HG02981 (cell line): Measurements from ENCODE around the gene ADPRM.
"Not testable (repeated sequence)": the region's sequence is repeated elsewhere in the genome, so short reads cannot be mapped to it uniquely, and the experiment has no call there.

Source experiments
- ATAC-seq: cut with Tn5 transposase; IDR thresholded peaks from one replicate; pipeline ENCODE4 v1.9.1; 2021; ENCODE audit warnings: mild to moderate bottlenecking, moderate library complexity; ENCODE audit not compliant: unreplicated experiment

Gene ADPRM

DNA sequence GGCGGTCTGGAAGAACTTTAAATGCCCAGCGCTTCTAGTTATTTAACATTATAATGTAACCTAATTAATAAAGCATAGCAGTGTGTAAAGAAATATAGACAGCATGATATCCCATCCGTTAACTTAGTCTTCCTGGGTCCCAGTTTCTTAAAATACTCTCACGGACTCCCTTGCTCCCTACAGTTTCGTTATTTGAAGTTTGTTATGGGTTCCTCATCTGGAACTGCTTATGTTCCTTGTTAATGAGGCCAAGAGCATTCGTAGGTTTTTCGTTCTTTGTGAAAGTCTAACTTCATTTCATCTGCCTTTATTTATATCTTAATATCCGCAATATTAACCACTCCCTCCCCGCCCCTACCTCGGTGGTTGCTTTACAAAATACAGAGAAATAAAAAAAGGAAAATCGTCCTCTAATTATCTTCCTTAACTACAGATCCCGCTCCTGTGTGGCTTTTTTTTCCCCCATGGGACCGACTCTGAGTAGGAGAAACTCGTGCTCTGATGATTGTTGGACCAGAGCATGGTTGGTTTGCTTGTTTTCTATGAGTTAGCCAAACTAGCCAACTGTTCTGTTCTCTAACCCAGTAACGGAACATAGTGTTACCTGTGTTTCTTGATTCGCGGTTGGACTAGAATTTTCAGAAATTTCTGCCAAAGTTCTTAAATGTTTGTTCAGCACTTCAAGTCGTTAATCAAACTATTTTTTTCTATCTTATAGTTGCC lies 863 bp downstream of the ADPRM start:
- ATAC-seq: no peak

DNA sequence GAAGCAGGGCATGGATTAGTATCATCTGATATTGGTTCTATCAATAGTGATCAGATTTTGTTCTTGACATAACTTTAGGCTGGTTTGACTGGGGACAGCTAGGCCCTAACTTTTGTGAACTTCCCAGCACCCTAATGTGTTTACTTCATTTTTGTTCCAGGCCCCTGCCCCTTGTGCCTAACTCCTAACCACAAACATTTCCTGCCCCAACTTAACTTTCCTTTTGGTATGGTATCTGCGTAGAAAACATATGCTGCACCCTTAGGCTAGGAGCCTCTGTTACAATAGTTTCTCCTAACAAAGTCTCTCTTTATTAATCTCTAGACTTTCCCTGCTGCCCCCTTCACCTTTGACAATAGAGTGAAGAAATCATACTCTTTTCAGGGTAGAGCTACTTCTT lies 2.5 kb downstream of the ADPRM start:
- ATAC-seq: no peak

- ATAC-seq: no peak
Observed at GRCh38 chr17:10702574-10702973, 5.2 kb downstream of the ADPRM start.

DNA sequence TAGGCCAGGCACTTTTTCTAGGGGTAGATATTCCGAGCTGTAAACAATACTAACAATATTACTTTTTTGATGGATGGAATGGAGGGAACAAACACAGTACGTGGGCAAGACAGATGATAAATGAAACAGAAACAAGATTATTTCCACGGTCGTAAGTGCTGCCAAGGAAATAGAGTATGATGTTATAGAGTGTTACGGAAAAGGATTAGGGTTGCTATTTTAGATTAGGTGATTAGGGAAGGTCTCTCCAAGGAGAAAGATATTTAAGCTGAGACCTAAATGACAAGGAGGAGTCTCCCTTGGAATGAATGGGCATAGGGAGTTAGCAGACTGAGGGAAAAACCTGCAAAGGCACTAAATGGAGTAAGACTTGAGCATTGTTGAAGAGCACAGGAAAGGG lies 8.3 kb downstream of the ADPRM start:
- ATAC-seq: no peak

DNA sequence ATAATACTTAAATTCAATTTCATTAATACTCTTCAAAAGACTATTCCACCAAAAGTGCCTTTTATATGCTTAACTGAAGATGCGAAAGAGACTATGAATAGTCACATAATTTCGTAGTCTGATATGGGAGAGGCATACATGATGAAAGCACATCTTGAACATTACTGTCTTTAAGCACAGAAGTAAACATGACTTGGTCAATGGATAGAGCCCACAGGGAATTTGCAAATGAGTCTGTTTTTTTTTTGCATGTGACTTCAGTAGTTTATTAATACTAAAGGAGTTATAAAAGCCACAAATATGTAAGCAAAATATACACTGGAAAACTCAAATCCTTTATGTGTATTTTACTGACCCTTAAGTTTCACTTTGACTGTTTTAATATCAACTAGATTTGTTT lies 15.9 kb downstream of the ADPRM start:
- ATAC-seq: no peak

DNA sequence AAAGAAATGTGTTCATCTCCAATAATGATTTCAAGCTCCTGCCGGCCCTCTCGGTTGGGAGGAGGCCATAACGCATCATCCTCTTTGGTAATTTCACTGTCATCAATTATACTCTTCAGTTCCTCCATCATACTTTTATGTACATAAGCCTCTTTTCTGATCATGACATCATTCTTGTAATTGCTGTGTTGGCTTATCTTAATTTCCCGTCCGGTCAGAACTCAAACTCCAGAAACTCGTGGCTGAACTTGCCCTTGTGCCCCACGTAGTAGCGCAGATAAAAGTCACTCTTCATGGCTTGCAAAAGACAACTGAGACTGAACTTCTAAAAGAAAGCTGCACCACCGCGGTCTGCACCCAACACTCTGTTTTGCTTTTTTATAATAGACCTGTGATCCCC lies 18.8 kb downstream of the ADPRM start:
- no peak for ATAC-seq

DNA sequence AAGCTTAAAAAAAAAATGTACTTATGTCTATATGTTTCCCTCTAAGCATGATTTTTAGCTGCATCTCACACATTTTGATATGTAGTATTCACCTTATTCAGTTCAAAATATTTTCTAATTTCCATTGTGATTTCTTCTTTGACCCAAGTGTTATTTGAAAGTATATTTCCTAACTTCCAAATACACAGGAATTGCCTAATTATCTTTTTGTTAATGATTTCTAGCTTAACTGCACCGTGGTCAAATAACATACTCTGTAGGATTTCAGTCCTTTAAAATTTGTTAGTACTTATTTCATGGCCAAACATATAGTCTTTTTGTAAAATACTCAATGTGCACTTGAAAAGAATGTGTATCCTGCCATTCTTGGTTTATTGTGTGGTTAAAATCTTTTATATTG lies 21.2 kb downstream of the ADPRM start:
- ATAC-seq: no peak

DNA sequence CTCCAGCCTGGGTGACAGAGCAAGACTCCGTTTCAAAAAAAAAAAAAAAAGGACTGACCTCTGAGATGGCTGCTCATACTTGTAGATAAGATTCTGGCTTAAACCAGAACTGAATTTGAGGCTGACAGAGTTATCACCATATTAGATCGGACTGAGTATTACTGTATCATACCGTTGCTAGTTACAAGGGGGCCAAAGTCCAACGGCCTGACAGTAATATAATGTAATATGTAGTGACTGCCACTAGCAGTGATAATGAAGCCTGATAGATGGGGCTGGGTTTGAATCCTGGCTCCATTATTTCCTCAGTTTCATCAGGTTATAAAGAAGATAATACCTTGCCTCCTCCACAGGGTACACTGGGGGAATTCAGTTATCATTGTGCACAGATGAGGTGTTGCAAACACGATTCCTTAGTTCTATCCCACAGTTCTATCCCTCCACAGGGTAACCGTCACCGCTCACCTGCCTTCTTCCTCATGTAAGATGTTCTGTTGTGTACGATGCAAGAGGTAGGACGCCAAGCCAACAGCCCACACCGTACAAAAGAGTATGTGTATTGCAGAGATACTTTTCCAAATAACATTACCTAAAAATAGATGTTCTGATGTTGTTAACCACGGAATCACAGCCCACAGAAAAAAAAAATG lies 27.3 kb downstream of the ADPRM start:
- no peak for ATAC-seq

DNA sequence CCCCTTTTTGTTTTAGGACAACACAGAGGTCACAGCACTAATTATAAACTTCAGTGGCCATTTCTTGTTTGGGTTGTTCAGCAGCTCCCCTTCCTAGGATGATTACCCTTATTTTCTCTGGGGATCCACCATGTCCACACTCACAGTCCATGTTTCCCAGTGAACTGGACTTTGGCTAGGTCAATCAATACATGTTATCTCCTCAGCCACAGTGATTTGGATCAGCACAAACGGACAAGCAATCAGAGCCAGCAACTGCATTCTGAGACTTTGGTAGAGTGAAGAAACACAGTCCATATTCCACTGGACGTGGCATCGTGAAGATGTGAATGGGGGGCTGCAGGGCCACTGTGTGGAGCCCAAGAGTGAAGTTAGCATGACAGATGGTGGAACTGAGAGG lies 27.9 kb downstream of the ADPRM start:
- ATAC-seq: no peak

- ATAC-seq: no peak
Observed at GRCh38 chr17:10726196-10726595, 28.8 kb downstream of the ADPRM start.

GRCh38 chr17:10727192-10727591 lies 29.8 kb downstream of the ADPRM start:
- no peak for ATAC-seq

GRCh38 chr17:10728331-10728892 lies 31.0 kb downstream of the ADPRM start:
- no peak for ATAC-seq

DNA sequence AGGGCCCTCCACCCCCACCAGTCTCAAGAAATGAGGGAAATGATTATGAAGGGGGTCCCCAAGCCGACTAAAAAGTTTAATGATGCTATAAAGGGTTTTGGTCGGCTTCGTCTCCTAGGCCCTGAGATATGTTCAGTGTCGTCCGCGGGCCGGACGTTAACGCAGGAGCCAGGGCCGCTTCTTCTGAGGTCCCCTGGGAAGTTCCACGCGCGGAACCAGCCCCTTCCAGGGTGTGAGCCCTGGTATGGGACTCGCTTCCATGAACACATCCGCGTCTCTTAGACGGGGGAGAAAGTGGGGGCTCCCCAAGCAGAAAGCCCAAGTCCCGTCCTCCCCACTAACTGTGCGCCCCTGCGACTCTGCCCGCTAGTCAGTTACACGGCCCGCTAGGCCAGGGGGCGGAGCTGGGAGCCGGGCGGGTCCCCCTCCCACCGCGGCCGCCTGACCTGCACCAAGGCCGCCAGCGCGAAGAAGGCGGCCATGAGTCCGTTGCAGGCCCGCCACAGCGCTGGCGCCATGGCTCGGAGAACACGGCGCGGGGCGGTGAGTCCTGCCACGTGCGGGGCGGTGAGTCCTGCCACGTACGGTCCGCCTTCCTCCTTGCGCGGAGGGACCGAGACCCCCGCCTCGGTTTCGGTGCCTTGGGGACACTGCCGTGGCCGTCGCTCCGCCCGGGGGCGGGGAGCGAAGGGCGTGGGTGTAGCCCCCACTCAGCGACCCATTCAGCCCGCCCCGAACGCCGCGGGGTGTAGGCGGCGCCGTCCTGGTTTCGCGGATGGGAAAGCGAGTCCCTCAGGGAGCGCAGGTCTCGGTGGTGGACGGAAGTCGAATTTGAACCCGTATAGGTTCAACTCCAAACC lies 32.2 kb downstream of the ADPRM start, which contains the start of gene TMEM220:
Gene TMEM220 (minus strand): TSS at position 690 of the 860 bp plus-strand sequence. CDS start 172 bp downstream, at position 518.
- ATAC-seq: peak; percentile 48

DNA sequence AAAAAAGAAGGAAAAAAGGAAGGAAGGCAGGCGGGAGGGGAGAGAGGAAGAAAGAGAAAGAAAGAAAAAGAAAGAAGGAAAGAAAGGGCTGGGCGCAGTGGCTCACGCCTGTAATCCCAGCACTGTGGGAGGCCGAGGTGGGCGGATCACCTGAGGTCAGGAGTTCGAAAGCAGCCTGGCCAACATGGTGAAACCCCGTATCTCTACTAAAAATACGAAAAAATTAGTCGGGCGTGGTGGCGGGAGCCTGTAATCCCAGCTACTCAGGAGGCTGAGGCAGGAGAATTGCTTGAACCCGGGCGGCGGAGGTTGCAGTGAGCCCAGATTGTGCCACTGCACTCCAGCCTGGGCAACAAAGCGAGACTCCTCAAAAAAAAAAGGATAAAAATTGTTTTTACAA lies 32.9 kb downstream of the ADPRM start:
- not testable (repeated sequence) for ATAC-seq

DNA sequence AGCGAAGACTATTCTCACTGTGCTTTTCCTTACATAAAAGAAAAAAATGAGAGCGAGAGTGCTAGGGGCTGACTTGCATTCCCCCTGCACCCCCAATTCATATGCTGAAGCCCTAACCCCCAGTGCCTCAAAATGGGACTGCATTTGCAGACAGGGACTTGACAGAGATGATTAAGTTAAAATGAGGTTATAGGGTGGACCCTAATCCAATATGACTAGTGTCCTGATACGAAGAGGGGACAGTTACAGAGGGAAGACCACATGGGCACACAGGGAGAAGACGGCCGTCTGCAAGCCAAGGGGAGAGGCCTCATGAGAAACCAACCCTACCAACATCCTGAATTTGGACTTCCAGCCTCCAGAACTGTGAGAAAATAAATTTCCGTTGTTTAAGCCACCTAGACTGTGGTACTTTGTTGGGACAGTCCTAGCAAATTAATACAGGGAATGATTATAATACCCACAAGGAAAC lies 34.0 kb downstream of the ADPRM start:
- ATAC-seq: no peak

DNA sequence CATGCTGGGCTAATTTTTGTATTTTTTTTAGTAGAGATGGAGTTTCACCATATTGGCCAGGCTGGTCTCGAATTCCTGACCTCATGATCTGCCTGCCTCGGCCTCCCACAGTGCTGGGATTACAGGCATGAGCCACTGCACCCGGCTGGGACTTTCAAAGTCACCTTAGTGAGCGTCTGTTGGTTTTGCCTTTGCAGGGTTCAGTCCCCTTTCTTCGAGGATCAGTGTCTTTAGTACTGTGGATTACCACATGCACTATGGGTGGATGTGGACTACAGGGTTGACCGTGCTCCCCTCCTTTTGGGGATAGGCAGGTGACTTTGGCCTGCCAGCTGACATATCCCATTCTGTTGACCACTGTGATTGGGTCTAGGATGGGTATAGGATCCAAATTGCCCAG lies 34.7 kb downstream of the ADPRM start:
- ATAC-seq: not testable (repeated sequence)

GRCh38 chr17:10733666-10734065 lies 36.3 kb downstream of the ADPRM start:
- ATAC-seq: no peak

- no peak for ATAC-seq
Observed at GRCh38 chr17:10735251-10735650, 37.9 kb downstream of the ADPRM start.

GRCh38 chr17:10735821-10736220 lies 38.4 kb downstream of the ADPRM start:
- ATAC-seq: no peak

GRCh38 chr17:10737168-10737622 lies 39.8 kb downstream of the ADPRM start:
- ATAC-seq: no peak

GRCh38 chr17:10737736-10738135 lies 40.3 kb downstream of the ADPRM start:
- no peak for ATAC-seq
